GM18507 (cell line): ENCODE data around the gene PKP4.

Experiments used
- DNase-seq: peaks from one replicate; pipeline ENCODE4 v3.0.0; 2011; ENCODE audit warnings: low read depth; ENCODE audit not compliant: insufficient read length; ENCODE audit errors: extremely low spot score
- FAIRE-seq: peaks from 2 replicates; lab custom pipeline; 2011; peaks lifted over from hg19 to GRCh38; lab: Jason Lieb, UNC

PKP4 gene

GRCh38 chr2:158723921-158724802 lies 267.4 kb downstream of the PKP4 start:
- FAIRE-seq (no peak), DNase-seq (no peak)

- DNase-seq = no peak
- FAIRE-seq = no peak
Measured at GRCh38 chr2:158724803-158725381, 268.1 kb downstream of the PKP4 start.

GRCh38 chr2:158725441-158725891 lies 268.7 kb downstream of the PKP4 start:
- DNase-seq (no peak), FAIRE-seq (no peak)

- DNase-seq (no peak), FAIRE-seq (no peak)
Measured at GRCh38 chr2:158726911-158727592, 270.3 kb downstream of the PKP4 start.

GRCh38 chr2:158728422-158728821 lies 271.7 kb downstream of the PKP4 start:
- DNase-seq (no peak), FAIRE-seq (no peak)

- no peak for DNase-seq
- FAIRE-seq = no peak
Measured at GRCh38 chr2:158729451-158729850, 272.7 kb downstream of the PKP4 start.

- DNase-seq = no peak
- FAIRE-seq = no peak
Measured at GRCh38 chr2:158729873-158730620, 273.3 kb downstream of the PKP4 start.

GRCh38 chr2:158730621-158731140 lies 273.9 kb downstream of the PKP4 start:
- DNase-seq = no peak
- FAIRE-seq = no peak

- no peak for DNase-seq
- FAIRE-seq = no peak
Measured at GRCh38 chr2:158731386-158731785, 274.6 kb downstream of the PKP4 start.
